Uterus (tissue), 4 donors: ENCODE results near the gene EPHA1. TPM values are rescaled to one million over a fixed set of nuclear protein-coding genes. Genes with fewer than 3 reads are reported as not detected.

Experiments used
- DNase-seq, 2 donors: peaks; one replicate each; pipeline ENCODE4 v3.0.0-alpha.2; 2019 to 2020
- H3K27ac ChIP-seq, 2 donors: fragments of 200-600 bp; sonication (generic); 1 replicate in 1 of 2; 2 replicates in 1 of 2; pipeline ENCODE4 v1.5.1; 2016 to 2018
- H3K27me3 ChIP-seq, 2 donors: fragments of 200-600 bp; sonication (generic); one replicate each; pipeline ENCODE4 v1.5.1; 2018 to 2019; ENCODE audit warnings: control low read depth in 1 of 2
- H3K36me3 ChIP-seq, 2 donors: fragments of 200-600 bp; sonication (generic); one replicate each; pipeline ENCODE4 v1.5.1; 2019; ENCODE audit warnings: control low read depth in 1 of 2
- H3K4me1 ChIP-seq, 2 donors: fragments of 200-600 bp; sonication (generic); one replicate each; pipeline ENCODE4 v1.5.1; 2018 to 2019; ENCODE audit warnings: control low read depth in 1 of 2
- H3K4me3 ChIP-seq, 2 donors: fragments of 200-600 bp; sonication (generic); 1 replicate in 1 of 2; 2 replicates in 1 of 2; pipeline ENCODE4 v1.5.1; 2018 to 2019; ENCODE audit warnings: mild to moderate bottlenecking in 1 of 2
- H3K9me3 ChIP-seq, 2 donors: fragments of 200-600 bp; sonication (generic); one replicate each; pipeline ENCODE4 v1.5.1; 2019; ENCODE audit warnings: control low read depth in 1 of 2
- CTCF ChIP-seq, 4 experiments: fragments of 200-600 bp in 2 of 4; fragments of 450-650 bp in 2 of 4; sonication (generic) in 2 of 4; IDR thresholded peaks; one replicate each; pipeline ENCODE4 v1.5.1; 2016 to 2019; ENCODE audit warnings: antibody characterized with exemption in 4 of 4, mild to moderate bottlenecking in 2 of 4, moderate library complexity in 1 of 4
- POLR2A ChIP-seq, 2 donors: fragments of 450-650 bp; IDR thresholded peaks; one replicate each; pipeline ENCODE4 v1.6.1; 2016; ENCODE audit warnings: antibody characterized with exemption in 2 of 2, mild to moderate bottlenecking in 1 of 2, moderate library complexity in 1 of 2
- intact Hi-C: fragments of 100-400 bp; cut with DNase I; formaldehyde crosslinking; loops from one replicate; pipeline ENCODE4 v1.15.1; 2023; ENCODE audit warnings: low total_unique reads
- total RNA-seq, 4 donors: library from RNA; depleted of rRNA in 3 of 4; stranded (reverse); fragments of >200 nt in 3 of 4; gene quantifications; one replicate each; pipeline versions ENCODE4 v1.1.0 to v1.2.4, GENCODE V29; 2014 to 2023
- donor health status: DM: yes; HTN: yes; CAD: no.

EPHA1 gene
- total RNA-seq, 4 donors from 2014 or later = 1.3 to 5.6 (median 1.9) TPM; not detected in 1

- H3K27me3 ChIP-seq = no peaks in the 10 kb centered on the region
- TF ChIP-seq POLR2A (IDR thresholded peaks at IDR 0.05) (no peak), CTCF (IDR thresholded peaks at IDR 0.05) (no peak)
- H3K4me1 ChIP-seq = no peaks in the 10 kb centered on the region
- no peak overlapping the region for H3K27ac ChIP-seq
- H3K36me3 ChIP-seq = no peaks in the 10 kb centered on the region
- H3K9me3 ChIP-seq = no peaks in the 10 kb centered on the region
- intact Hi-C loops = no loop called here
- DNase-seq = no peak
- no peak overlapping the region for H3K4me3 ChIP-seq
These were observed 45.5 kb upstream of the EPHA1 start for GRCh38 chr7:143454091-143454680.

DNA sequence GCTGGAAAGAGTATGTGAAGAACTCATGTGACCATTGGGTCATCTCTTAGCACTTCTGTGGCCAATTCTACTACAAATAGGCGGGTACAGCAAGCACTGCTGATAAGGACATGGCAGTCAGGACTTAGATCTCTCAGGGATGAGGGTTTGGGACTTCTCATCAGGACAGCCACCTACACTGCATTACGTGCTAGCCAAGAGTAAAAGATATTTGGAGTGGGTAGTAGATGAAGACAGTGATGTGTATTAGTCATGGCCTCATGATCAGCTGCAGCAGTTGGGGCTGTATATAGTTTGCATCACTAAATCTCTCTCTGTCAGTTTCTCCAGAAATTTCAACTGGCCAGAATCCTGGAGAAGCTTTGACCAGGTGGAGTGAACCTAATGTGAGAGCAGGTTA lies 43.8 kb upstream of the EPHA1 start:
- H3K9me3 ChIP-seq = no peaks in the 10 kb centered on the region
- H3K27me3 ChIP-seq = no peaks in the 10 kb centered on the region
- no peak overlapping the region for H3K4me3 ChIP-seq
- TF ChIP-seq CTCF (IDR thresholded peaks at IDR 0.05) = no peak
- DNase-seq = no peak
- H3K27ac ChIP-seq = no peak overlapping the region
- no peaks in the 10 kb centered on the region for H3K4me1 ChIP-seq
- intact Hi-C loops = no loop called here
- no peaks in the 10 kb centered on the region for H3K36me3 ChIP-seq

- Histone ChIP-seq H3K9me3 (no peaks in the 10 kb centered on the region), H3K27ac (no peak overlapping the region), H3K4me3 (no peak overlapping the region), H3K36me3 (no peaks in the 10 kb centered on the region), H3K4me1 (no peaks in the 10 kb centered on the region), H3K27me3 (no peaks in the 10 kb centered on the region)
- DNase-seq = no peak
- intact Hi-C loops = no loop called here
- TF ChIP-seq POLR2A (IDR thresholded peaks at IDR 0.05) = no peak
- TF ChIP-seq CTCF (IDR thresholded peaks at IDR 0.05) = no peak
These were observed 43.1 kb upstream of the EPHA1 start for GRCh38 chr7:143451746-143452145.

DNA sequence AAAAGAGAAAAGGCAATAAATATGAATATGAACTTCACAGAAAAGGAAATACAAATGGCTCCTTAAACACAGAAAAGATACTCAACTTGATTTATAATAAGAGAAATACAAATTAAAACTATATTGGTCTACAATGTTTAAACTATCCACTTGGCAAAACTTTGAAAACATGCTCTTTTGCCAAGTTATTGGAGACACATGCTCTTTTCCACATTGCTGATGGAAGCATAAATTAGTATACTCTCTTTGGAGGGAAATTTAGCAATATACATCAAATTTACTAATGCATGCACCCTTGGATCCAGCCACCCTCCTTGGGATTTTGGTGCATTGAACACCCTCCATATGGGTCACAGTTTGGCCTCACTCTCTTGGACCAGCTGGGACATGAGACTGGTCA lies 42.5 kb upstream of the EPHA1 start:
- no peak overlapping the region for H3K27ac ChIP-seq
- no peaks in the 10 kb centered on the region for H3K4me1 ChIP-seq
- H3K4me3 ChIP-seq = no peak overlapping the region
- H3K27me3 ChIP-seq = no peaks in the 10 kb centered on the region
- H3K36me3 ChIP-seq = no peaks in the 10 kb centered on the region
- no peaks in the 10 kb centered on the region for H3K9me3 ChIP-seq
- TF ChIP-seq CTCF (IDR thresholded peaks at IDR 0.05) (no peak), POLR2A (IDR thresholded peaks at IDR 0.05) (no peak)
- no peak for DNase-seq
- intact Hi-C loops = no loop called here

- TF ChIP-seq POLR2A (IDR thresholded peaks at IDR 0.05) = no peak
- TF ChIP-seq CTCF (IDR thresholded peaks at IDR 0.05) = no peak
- H3K9me3 ChIP-seq = no peaks in the 10 kb centered on the region
- no peaks in the 10 kb centered on the region for H3K4me1 ChIP-seq
- DNase-seq = no peak
- no peak overlapping the region for H3K27ac ChIP-seq
- H3K27me3 ChIP-seq = no peaks in the 10 kb centered on the region
- intact Hi-C loops = no loop called here
- no peak overlapping the region for H3K4me3 ChIP-seq
- no peaks in the 10 kb centered on the region for H3K36me3 ChIP-seq
These were observed 41.1 kb upstream of the EPHA1 start for GRCh38 chr7:143449793-143450192.
